Measurements from ENCODE around the gene FAIM. TPM values are rescaled to one million over a fixed set of nuclear protein-coding genes. Genes with fewer than 3 reads are reported as not detected.

FAIM gene
- total RNA-seq, 1 donor from 2014 or later, result 17.5 TPM

DNA sequence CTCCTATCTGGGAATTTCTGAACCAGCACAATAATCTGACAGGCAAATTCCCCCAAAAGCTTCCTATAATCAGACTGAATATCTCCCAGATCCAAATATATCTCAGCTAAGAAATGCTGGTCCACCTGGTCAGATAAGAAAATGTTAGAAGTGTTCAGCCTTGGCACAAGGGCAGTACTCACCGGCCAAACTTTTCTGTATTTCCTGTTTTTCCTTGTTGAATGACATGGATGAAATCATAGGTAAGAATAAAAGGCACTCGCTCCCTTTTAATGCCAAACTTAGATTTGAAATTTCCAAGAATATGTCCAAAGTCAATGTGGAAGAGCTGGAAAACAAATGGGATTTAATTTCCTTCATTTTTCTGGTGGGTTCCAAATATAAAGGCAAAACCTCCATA lies 48.9 kb downstream of the FAIM start:
- Histone ChIP-seq H3K36me3 (ENCODE audit: control insufficient read depth, insufficient read depth, low read length) (no peaks in the 10 kb centered on the region), H3K4me3 (ENCODE audit: low read depth, low read length) (no peak overlapping the region), H3K27me3 (ENCODE audit: control insufficient read depth, insufficient read depth, low read length) (no peaks in the 10 kb centered on the region)
- TF ChIP-seq, protein P1, sequence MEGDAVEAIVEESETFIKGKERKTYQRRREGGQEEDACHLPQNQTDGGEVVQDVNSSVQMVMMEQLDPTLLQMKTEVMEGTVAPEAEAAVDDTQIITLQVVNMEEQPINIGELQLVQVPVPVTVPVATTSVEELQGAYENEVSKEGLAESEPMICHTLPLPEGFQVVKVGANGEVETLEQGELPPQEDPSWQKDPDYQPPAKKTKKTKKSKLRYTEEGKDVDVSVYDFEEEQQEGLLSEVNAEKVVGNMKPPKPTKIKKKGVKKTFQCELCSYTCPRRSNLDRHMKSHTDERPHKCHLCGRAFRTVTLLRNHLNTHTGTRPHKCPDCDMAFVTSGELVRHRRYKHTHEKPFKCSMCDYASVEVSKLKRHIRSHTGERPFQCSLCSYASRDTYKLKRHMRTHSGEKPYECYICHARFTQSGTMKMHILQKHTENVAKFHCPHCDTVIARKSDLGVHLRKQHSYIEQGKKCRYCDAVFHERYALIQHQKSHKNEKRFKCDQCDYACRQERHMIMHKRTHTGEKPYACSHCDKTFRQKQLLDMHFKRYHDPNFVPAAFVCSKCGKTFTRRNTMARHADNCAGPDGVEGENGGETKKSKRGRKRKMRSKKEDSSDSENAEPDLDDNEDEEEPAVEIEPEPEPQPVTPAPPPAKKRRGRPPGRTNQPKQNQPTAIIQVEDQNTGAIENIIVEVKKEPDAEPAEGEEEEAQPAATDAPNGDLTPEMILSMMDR (IDR thresholded peaks at IDR 0.05; ENCODE audit: insufficient read depth, low read length, poor library complexity, severe bottlenecking), result no peak
- DNase-seq (ENCODE audit: low read depth), result no peak

DNA sequence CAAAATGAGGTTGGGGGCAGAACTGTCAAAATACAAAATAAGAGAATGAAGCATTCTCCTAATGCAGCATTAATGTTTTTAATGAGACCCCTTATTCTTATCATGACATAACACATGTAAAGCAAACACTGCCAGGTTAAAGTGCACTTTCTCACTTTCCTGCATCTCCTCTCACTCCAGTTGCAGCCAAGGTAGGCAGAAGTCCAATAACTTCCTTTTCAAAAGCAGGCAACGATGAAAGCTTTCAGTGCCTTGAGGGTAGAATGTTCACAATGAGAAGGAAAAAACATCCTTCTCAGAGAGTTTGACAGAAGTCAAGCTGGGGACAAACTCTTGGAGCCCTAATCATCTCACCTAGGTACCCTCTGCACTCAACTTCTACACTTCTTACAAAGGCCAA lies 59.5 kb downstream of the FAIM start:
- DNase-seq (ENCODE audit: low read depth), result no peak

DNA sequence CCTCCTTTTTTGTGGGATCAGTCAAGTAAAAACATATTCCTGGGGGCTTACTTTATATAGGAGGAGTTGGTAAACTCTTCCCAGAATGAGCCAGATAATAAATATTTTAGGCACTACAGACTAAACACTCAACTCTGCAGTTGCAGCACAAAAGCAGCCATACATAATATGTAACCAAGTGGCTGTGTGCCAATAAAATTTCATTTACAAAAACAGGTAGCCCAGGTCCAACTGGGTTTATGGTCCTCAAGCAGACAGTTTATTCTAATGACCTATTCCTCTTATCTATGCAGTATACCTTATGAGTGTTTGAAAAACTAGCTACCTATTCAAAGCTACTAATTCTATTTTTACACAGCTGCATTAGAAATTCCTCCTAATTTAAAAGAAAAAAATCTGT lies 61.8 kb downstream of the FAIM start:
- Histone ChIP-seq H3K4me3 (ENCODE audit: low read depth, low read length) (no peak overlapping the region), H3K36me3 (ENCODE audit: control insufficient read depth, insufficient read depth, low read length) (peaks cover 1% of the 10 kb centered on the region), H3K27me3 (ENCODE audit: control insufficient read depth, insufficient read depth, low read length) (no peaks in the 10 kb centered on the region)
- TF ChIP-seq, protein P1 (IDR thresholded peaks at IDR 0.05; ENCODE audit: insufficient read depth, low read length, poor library complexity, severe bottlenecking), result no peak
- DNase-seq (ENCODE audit: low read depth), result no peak

More for the DNA sequence above, 59.5 kb downstream of the FAIM start:
- Histone ChIP-seq H3K36me3 (ENCODE audit: control insufficient read depth, insufficient read depth, low read length) (no peaks in the 10 kb centered on the region), H3K4me3 (ENCODE audit: low read depth, low read length) (no peak overlapping the region), H3K27me3 (ENCODE audit: control insufficient read depth, insufficient read depth, low read length) (no peaks in the 10 kb centered on the region)
- TF ChIP-seq, protein P1 (IDR thresholded peaks at IDR 0.05; ENCODE audit: insufficient read depth, low read length, poor library complexity, severe bottlenecking), result no peak

DNA sequence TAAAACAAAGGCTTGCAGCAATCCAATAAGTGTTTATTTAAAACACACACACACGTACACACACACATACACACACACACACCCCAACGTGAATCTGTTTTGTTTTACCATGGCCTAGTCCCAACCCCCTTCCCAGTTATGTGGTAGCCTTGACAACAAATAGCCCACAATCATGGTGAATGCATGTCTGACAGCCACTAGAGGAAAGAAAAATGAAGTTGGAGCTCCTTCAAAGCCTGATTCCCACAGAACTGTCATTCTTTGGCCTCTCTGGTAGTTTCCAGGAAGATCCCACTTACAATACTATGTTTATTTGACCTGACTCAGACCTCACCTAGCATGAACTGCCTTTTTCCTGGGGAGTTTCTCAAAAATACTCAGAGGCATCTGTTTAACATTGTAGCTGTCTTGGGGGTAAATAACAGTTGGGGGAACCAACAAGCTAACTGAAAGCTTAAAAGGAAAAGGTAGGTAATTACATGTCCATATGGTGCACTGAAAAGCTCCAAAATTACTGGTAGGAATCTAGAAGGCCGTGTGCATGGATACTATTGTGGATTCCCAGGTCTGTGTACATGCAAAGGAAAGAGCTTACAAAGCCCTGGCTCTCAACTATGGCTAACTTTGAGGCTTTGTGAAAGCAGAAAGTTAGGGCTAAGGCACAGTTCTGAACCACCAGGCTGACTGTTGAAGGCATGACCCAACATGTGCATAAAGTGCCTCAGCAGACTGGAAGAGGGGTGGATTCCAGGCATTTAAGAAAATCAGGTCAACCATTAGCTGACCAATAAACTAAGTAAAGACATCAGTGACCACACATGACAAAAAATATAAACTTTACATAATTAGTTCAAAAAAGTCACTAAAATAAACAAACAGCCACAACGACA lies 65.3 kb downstream of the FAIM start:
- Histone ChIP-seq H3K4me3 (ENCODE audit: low read depth, low read length) (no peak overlapping the region), H3K27me3 (ENCODE audit: control insufficient read depth, insufficient read depth, low read length) (no peaks in the 10 kb centered on the region), H3K36me3 (ENCODE audit: control insufficient read depth, insufficient read depth, low read length) (peaks cover 1% of the 10 kb centered on the region)
- no peak for DNase-seq (ENCODE audit: low read depth)
- TF ChIP-seq, protein P1 (IDR thresholded peaks at IDR 0.05; ENCODE audit: insufficient read depth, low read length, poor library complexity, severe bottlenecking), result no peak

DNA sequence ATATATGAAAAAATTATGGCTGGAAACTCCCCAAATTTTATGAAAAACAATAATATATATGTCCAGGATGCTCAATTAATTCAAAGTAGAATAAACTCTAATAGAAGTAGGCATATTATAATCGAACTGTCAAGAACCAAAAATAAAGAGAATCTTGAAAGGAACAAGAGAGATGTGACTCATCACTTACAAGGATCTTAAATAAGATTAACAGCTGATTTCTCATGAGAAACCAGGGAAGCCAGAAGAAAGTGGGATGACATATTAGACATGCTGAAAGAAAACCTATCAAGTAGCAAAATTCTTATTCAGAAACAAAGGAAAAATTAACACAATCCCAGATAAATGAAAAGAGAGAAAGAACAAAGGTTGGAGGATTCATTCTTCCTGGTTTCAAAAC lies 66.8 kb downstream of the FAIM start:
- H3K36me3 ChIP-seq (ENCODE audit: control insufficient read depth, insufficient read depth, low read length), result peaks cover 1% of the 10 kb centered on the region
- TF ChIP-seq, protein P1 (IDR thresholded peaks at IDR 0.05; ENCODE audit: insufficient read depth, low read length, poor library complexity, severe bottlenecking), result no peak
- H3K27me3 ChIP-seq (ENCODE audit: control insufficient read depth, insufficient read depth, low read length), result no peaks in the 10 kb centered on the region
- no peak overlapping the region for H3K4me3 ChIP-seq (ENCODE audit: low read depth, low read length)
- DNase-seq (ENCODE audit: low read depth), result no peak
